GM12878 (cell line): ENCODE results near the gene TCEA2. TPM values are rescaled to one million over a fixed set of nuclear protein-coding genes. Genes with fewer than 3 reads are reported as not detected.

ENCODE experiments used
- ASH2L ChIP-seq: fragments of 300-600, 200-600 bp; sonication (generic); IDR thresholded peaks from 2 replicates; pipeline ENCODE4 v1.6.1; 2017; ENCODE audit warnings: low read depth, mild to moderate bottlenecking, borderline replicate concordance
- BCL3 ChIP-seq: IDR thresholded peaks from 2 replicates; pipeline ENCODE4 v1.6.1; 2011; ENCODE audit warnings: borderline replicate concordance, low read depth, mild to moderate bottlenecking, moderate library complexity, low read length; ENCODE audit not compliant: insufficient read depth, poor library complexity, severe bottlenecking
- BHLHE40 ChIP-seq, 2 experiments: fragments of 450-650 bp in 1 of 2; IDR thresholded peaks; 2 replicates each; pipeline ENCODE4 v1.6.1; 2011 to 2017; ENCODE audit warnings: low read depth in 2 of 2, borderline replicate concordance in 1 of 2, improper control_type of control experiment in 1 of 2, low read length in 1 of 2, mild to moderate bottlenecking in 1 of 2
- DPF2 ChIP-seq: fragments of 450-650 bp; IDR thresholded peaks from 2 replicates; pipeline ENCODE4 v1.6.1; 2017; ENCODE audit warnings: mild to moderate bottlenecking
- FOS ChIP-seq: IDR thresholded peaks from 3 replicates; pipeline ENCODE4 v1.6.1; 2011; ENCODE audit warnings: borderline replicate concordance; ENCODE audit not compliant: insufficient read length; ENCODE audit errors: extremely low read depth
- FOXK2 ChIP-seq: fragments of 450-650 bp; IDR thresholded peaks from 2 replicates; pipeline ENCODE4 v1.6.1; 2017; ENCODE audit warnings: mild to moderate bottlenecking, moderate library complexity
- HDGF ChIP-seq: fragments of 450-650 bp; IDR thresholded peaks from 2 replicates; pipeline ENCODE4 v1.6.1; 2016; ENCODE audit warnings: antibody characterized with exemption
- IRF3 ChIP-seq: fragments of 450-650 bp; IDR thresholded peaks from 2 replicates; pipeline ENCODE4 v1.6.1; 2014; ENCODE audit warnings: mild to moderate bottlenecking
- IRF4 ChIP-seq: IDR thresholded peaks from 2 replicates; pipeline ENCODE4 v1.6.1; 2011; ENCODE audit warnings: low read depth, low read length
- MTA3 ChIP-seq: IDR thresholded peaks from 2 replicates; pipeline ENCODE4 v1.6.1; 2012; ENCODE audit warnings: low read length, inconsistent platforms, borderline replicate concordance
- MYC ChIP-seq: IDR thresholded peaks from 2 replicates; pipeline ENCODE4 v1.6.1; 2011; ENCODE audit warnings: mild to moderate bottlenecking, low read length, moderate library complexity, inconsistent platforms; ENCODE audit not compliant: insufficient read depth, insufficient replicate concordance, insufficient read length, severe bottlenecking
- NR2C1 ChIP-seq: fragments of 450-650 bp; IDR thresholded peaks from 2 replicates; pipeline ENCODE4 v1.6.1; 2017; ENCODE audit warnings: antibody characterized with exemption, mild to moderate bottlenecking, moderate library complexity
- PAX8 ChIP-seq: fragments of 450-650 bp; IDR thresholded peaks from 2 replicates; pipeline ENCODE4 v1.6.1; 2017; ENCODE audit warnings: mild to moderate bottlenecking, moderate library complexity
- POLR2AphosphoS2 ChIP-seq: IDR thresholded peaks from 2 replicates; pipeline ENCODE4 v1.6.1; 2011; ENCODE audit warnings: low read depth, mild to moderate bottlenecking, low read length, improper control_type of control experiment, moderate library complexity
- POU2F2 ChIP-seq: IDR thresholded peaks from 3 replicates; pipeline ENCODE4 v1.6.1; 2011; ENCODE audit warnings: low read depth, mild to moderate bottlenecking, low read length, borderline replicate concordance
- RAD51 ChIP-seq: fragments of 450-650 bp; IDR thresholded peaks from 2 replicates; pipeline ENCODE4 v1.6.1; 2016; ENCODE audit warnings: moderate library complexity, mild to moderate bottlenecking, inconsistent platforms
- SMAD1 ChIP-seq: fragments of 450-650 bp; IDR thresholded peaks from 2 replicates; pipeline ENCODE4 v1.6.1; 2018; ENCODE audit warnings: mild to moderate bottlenecking, low read depth; ENCODE audit not compliant: partially characterized antibody
- TCF12 ChIP-seq: IDR thresholded peaks from 2 replicates; pipeline ENCODE4 v1.6.1; 2011; ENCODE audit warnings: low read depth, mild to moderate bottlenecking, low read length
- WRNIP1 ChIP-seq: IDR thresholded peaks from 2 replicates; pipeline ENCODE4 v1.6.1; 2011; ENCODE audit warnings: low read depth, low read length, improper control_type of control experiment, borderline replicate concordance
- ZBTB40 ChIP-seq: fragments of 450-650 bp; IDR thresholded peaks from 2 replicates; pipeline ENCODE4 v1.6.1; 2016; ENCODE audit warnings: mild to moderate bottlenecking, moderate library complexity, borderline replicate concordance
- ZNF384 ChIP-seq: IDR thresholded peaks from 2 replicates; pipeline ENCODE4 v1.6.1; 2012; ENCODE audit warnings: low read depth, mild to moderate bottlenecking, low read length, improper control_type of control experiment, borderline replicate concordance
- polyA plus RNA-seq, 11 experiments: library from polyadenylated mRNA; depleted of rRNA in 4 of 11; unstranded in 6 of 11; stranded (reverse) in 5 of 11; fragments of >200 nt; fragmentation: Nextera tagmentation in 4 of 11; fragmentation: Illumina TruSeq in 1 of 11; extraction: Ambion mirVana in 4 of 11; extraction: Trizol in 1 of 11; gene quantifications; 1 replicate in 1 of 11; 2 replicates in 10 of 11; pipeline versions ENCODE4 v1.2.1 to v1.2.3, GENCODE V29; 2011 to 2016; ENCODE audit warnings: inconsistent platforms in 2 of 11, missing spikeins in 2 of 11, low read depth in 1 of 11
- total RNA-seq, 4 experiments: library from RNA; depleted of rRNA in 3 of 4; stranded (reverse); fragments of >200 nt in 3 of 4; fragmentation: Illumina TruSeq in 1 of 4; extraction: Trizol in 1 of 4; gene quantifications; 2 replicates each; pipeline versions ENCODE4 v1.2.1 to v1.2.3, GENCODE V29; 2013 to 2021

Gene TCEA2
- total and polyA plus RNA-seq, 10 of the 15 experiments (the other 5 are each of a cell fraction or from before 2014, with no cell fraction given): 3.4 to 42.5 (median 13.3) TPM

DNA sequence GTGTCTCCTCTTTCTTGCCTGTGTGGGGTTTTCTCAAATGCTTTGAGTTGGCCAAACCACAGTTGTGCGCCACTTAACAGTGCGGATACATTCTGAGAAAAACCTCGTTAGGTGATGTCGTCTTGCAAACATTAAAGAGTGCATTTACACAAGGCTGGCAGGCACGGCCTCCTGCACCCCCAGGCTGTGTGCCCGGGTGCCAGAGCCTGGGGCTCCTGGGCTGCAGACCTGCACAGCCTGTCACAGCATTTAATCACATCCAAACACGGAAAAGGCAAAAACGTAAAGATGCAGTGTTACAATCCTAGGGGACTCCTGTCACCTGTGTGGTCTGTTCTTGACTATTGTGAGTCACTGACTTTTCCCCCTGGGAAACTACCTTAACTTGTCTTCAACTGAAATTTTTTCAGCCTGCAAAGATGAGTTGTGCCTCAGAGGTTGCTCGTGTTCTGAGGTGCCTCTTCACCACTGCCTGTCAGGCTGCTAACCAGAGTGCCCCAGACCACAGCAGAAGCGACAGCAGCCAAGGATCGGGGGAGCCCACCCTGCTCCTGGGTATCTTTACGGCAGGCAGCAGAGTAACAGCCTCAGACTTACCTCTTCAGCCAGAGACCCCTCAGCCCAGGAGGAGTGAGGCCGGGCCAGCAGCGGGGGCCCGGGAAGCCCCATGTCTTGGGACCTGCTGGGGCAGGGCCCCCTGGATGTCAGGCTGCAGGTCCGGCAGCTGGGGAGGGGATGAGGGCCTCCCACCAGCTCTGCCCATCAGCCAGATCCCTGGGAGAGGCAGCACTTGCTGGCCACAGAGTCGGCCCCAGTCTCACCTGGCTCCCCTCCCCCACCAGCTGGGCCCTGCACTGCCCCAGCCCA is 27.7 kb upstream of the TCEA2 start (continued):
- TF ChIP-seq ZBTB40 (no peak; the same call in 1 of the 2 replicates), MTA3 (no peak), FOS (no peak), BHLHE40 (IDR thresholded peaks at IDR 0.05; ENCODE audit: borderline replicate concordance in 1 of 2, low read depth in 2 of 2, low read length in 1 of 2) (peak; percentile 5 to 59; a peak in 3 of 4 replicates), BCL3 (peak; percentile 13), RAD51 (no peak), NR2C1 (no peak), TCF12 (peak; percentile 10; the same call in 1 of the 2 replicates), HDGF (no peak), WRNIP1 (no peak), ZNF384 (no peak), PAX8 (no peak), DPF2 (peak; percentile 85), ASH2L (no peak), IRF3 (no peak), IRF4 (no peak), POU2F2 (no peak), MYC (no peak), POLR2AphosphoS2 (peak; percentile 30; the same call in 1 of the 2 replicates), SMAD1 (peak; percentile 12), FOXK2 (no peak)
